Cortex of kidney (tissue), 1 donor: Measurements from ENCODE around the gene PCF11.

Experiments used
- DNase-seq: peaks from one replicate; lab custom pipeline; 2025; lab: John Stamatoyannopoulos, UW

PCF11 gene

DNA sequence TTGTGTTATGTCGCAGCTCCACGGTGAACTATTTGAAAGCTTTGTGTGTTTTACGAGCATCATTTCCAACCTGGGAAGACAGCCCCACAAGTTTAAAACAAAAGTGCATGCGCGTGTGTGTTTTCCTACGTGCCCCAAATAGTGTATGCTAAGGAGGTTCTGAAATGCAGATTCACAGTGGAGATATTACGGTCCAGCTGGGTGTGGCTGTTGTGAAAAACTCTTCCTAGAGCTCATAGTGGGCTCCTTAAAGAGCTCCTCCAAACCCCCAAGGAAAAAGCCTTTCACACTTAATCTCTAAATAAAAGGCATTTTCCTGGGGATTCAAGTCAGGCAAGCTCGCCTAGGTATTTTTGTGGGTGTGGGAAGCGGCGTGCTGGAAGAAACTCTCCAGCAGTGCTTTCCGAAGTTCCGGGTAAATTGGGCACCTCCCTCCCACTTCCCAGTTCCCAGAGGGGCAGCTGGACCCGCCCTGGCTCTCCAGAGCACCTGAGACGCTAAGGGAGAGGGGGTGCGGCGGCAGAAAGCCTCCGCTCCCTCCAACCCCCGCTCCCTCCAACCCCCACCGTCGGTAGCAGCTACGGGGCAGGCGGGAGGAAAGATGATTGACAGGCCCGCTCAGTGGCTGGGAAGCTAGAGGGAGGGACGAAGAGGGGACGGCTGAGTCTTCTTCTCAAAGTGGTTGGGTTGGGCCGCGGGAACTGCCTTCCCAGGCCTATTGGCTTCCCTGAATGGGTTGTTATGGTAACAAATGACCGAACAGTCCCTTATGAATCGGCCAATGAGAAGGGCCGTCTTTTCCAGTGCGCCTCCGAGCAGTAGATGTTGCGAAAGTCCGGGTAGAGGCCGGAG, 561 bp upstream of the PCF11 start:
- peak; percentile 54 for DNase-seq

DNA sequence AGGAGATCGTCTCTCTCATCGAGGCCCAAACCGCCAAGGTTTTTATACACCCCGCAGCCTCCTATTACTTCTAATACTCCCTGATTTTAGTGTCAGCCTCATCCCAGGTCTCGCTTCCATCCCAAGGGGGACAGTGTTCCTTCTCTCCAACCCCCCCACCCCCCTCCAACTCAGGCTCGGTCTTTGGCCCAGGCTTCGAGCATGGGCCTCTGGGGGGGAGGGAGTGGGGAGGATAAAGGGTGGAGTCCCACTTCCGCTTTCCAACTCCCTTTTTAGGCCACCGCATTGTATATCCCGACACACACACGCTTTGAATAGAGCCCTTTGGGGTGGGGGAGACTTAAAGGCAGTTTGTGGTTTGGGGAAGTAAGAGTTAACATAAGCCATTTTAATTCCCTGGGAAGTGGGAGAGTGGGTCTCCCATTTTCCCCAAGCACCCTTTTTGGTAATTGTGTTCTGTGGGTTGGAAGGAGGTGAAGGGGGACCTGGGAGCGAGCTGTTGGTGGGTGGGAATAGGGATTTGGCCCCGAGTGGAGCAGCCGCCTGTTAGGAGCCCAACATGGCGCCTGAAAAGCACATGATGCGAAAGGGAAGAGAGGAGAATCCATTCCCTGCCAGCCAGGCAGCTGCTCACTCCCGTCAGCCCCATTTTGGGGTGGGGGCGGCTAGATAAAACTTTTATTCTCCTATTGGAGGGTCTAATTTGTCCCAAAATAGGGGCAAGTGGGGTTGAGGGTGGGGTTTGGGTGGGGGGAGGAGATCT, 844 bp downstream of the PCF11 start:
- DNase-seq: no peak

DNA sequence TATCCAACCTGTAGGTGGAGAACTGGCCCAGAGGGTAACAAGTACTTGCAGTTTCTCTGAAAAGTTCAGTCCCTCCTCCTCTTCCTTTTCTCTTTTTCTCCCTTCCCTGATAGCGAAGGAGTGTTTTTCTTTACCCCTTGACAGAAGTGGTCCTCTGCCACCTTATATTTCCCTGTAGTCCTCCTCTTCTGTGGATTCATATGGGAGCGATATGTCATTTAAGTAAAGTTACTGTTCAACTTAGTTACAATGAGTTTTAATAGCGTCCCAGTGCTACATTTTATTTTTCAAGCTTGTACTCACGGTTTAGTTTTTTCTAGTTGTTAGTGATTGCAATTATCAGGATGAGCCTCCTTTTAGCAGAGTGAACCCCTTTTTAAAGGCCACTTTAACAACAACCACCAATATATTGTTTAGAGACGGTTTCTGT, 1.4 kb downstream of the PCF11 start:
- no peak for DNase-seq

DNA sequence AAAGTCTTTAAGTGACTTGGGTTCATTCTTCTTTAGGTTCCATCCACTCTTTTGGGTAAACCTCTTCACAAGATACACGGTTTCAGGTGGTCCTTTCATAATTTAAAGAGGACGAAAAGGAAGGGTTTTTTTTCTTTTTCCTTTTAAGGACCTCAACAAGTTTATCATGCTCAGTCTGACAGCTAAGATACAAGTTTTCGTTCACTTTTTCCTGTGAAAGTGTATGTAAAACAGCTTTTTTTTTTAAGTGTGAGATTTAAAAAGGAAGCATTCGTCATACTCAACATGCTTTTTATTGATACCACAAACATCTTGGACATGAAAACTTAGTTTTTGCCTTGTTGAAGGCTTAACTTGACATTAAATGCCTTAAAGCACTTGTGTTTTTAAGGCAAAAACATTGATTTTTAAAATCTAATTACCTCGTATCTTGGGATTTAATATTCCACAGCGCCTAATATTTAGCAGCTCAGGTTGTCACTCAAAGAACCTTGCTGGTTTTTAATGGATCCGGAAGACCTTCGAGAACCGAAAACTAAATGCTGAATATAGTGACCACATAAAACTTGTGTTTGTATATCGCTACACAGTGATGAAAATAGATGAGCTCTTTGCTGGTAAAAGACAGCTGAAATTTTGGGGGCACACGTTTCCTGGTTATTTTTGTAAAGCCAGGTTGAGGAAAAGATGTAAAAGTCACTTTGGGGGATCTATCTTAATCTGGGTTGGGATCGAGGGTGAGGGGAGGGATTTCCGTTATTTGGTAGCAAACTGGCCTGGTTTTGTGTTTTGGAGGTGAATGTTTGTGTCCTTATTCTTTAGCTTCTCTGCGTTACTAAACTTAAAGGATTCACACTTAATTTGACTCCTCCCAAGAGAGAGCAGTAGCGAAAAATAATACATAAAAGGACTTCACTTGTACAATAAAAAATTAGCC, 2.3 kb downstream of the PCF11 start:
- no peak for DNase-seq

DNA sequence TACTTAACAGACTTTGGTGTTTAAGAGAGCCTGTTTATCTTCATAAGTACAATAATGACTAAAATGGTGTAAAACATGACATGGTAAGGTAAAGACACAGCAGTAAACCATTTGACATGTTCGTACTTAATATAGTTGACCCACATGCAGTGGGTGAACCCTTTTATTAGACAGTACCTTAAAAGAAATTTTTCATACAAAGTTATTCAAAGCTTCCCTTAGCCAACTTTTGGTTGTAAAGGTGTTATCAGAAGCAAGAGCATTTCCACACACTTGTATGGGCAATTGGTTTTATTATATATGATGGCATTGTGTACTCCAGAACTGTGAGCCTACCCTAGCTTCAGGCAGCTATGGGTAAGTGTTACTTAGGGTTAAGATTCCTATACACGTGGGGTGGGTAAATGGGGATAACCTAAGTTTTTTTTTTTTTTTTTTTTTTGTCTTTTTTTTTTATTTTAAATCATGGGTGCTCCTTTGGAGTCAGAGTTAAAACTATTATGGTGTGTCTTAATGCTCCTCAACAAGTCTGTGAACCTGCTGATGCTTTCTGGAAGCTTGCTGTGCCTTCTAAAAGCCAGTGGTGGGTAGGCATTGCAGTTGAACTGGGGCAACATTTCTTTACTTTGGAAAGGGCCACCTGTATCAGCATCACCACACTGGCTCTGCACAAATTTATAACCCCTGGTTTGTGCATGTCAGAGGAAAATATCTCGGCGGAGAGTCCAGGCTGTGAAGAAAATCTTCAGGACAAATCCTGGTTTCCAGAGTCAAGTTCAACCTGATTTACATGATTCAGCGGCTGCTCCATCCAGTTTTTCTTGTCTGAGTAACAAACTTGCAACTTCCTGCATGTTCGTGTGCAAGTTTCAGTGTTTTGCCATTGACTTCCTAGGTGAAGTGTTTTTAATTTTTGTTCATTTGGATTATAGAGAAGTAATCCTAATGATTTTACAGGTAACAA, 3.3 kb downstream of the PCF11 start:
- no peak for DNase-seq

DNA sequence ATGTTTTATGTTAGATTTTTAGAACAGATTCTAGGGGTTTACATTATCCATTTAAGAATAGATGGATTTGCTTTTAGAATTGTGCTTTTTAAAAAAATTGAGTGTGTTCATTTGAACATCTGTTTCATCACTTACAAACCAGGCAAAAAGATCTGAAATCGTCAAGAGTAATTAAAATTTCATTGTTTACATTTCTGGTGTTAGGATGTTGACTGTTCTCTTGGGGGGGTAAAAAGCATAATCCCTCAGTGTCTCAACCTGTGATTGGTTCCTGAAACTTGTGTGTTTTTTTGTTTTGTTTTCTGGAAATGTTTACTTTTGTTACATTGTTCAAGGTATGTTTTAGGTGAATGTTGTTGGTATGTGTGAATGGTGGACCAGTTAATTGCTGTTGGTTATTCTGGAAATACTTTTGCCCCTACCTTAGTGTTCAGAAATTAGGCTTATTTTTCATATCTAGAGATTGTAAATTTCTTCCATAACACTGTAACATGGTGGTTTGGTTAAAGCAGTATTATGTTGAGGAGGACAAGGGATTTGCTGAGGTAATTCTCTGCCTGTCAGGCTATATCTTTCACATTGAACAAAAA, 4.8 kb downstream of the PCF11 start:
- DNase-seq: no peak

DNA sequence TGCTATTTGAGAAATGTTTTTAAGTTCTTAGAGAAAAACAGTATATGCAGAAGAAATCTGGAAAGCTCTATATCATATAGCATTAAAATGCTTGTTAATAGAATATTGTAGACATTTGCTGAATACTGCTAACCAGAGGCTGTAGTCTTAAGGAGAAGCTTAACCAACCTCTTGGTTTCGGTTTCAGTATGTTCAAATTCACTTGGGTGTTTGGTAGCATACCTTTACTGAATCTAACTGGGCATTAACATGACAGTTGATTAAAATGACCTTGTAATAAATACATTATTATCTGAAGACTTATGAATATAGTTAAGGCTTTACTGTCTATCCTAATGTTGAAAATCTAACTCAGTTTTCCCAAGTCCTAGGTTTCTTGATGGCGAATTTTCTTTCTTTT, 5.4 kb downstream of the PCF11 start:
- no peak for DNase-seq

DNA sequence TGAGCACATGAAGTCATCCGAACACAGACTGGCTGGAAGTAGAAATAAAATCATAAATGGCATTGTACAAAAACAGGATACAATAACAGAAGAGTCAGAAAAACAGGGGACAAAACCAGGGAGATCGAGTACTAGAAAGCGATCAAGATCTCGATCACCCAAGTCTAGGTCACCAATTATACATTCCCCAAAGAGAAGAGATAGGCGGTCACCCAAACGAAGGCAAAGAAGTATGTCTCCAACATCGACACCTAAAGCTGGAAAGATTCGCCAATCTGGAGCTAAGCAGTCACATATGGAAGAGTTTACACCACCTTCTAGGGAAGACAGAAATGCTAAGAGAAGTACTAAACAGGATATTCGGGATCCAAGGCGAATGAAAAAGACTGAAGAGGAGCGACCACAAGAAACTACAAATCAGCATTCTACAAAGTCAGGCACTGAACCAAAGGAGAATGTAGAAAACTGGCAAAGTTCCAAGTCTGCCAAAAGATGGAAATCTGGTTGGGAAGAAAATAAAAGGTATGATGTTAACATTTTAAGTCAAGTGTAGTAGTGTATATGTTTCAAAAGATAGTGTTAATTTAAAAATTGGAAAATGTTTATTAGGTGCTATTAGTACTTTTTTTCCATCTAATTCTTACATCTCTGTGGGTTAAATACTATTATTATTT, 9.4 kb downstream of the PCF11 start:
- DNase-seq: no peak

DNA sequence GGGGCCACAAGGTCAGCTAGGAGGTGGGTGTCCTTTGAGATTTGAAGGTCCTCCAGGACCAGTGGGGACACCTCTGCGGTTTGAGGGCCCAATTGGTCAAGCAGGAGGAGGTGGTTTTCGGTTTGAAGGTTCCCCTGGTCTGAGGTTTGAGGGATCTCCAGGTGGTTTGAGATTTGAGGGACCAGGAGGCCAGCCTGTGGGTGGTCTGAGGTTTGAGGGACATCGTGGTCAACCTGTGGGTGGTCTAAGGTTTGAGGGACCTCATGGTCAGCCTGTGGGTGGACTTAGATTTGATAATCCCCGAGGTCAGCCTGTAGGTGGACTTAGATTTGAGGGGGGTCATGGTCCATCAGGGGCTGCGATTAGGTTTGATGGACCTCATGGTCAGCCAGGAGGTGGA, 11.8 kb downstream of the PCF11 start:
- DNase-seq: no peak

DNA sequence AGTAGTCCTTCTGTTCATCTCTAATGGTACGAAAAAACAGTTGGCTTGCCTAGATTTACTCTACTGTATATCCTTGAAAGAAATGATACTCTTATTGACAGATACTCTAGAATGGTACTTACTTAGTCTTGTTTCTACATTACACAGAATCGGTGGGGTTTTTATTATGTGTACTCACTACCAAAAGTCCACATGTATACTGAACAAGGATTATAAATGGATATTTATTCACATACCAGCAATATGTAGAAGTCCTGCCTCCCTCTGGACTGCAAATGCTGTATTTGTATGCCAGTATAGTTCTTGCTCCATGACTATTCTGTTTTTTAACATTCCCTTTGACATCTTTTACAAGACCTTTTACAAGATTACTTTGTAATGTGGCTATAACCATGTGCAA, 13.9 kb downstream of the PCF11 start:
- DNase-seq: no peak

DNA sequence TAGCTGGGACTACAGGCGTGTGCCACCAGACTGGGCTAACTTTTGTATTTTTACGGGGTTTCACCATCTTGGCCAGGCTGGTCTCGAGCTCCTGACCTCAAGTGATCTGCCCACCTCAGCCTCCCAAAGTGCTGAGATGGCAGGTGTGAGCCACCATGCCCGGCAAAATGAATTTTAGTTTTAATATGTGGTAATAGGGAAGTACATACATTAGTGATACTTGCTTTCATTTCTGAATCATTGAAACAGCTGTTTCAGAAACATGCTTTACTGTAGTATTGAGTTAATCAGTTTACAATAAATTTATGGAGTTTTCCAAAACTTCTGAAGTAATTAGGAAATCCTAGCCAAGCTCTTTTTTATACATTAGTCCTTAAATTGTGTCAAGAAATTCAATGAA, 15.6 kb downstream of the PCF11 start:
- DNase-seq: no peak

DNA sequence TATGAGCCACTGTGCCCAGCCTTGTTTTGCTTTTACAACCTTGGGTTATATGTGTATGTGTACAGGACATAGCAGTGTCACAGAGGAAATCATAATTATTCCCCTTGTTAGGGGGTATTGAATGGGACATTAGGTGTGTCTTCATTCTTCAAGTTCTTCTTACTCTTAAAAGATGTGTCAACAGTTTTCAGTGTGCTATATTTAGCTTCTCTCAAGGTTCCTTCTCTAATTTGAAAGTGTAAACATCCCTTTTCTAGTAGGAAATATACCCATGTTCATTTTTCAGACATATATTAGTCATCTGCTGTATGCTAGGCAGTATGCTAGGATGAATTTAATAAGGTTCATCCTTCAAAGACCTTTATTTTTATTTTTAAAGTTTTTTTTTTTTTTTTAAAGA, 17.1 kb downstream of the PCF11 start:
- DNase-seq: no peak

DNA sequence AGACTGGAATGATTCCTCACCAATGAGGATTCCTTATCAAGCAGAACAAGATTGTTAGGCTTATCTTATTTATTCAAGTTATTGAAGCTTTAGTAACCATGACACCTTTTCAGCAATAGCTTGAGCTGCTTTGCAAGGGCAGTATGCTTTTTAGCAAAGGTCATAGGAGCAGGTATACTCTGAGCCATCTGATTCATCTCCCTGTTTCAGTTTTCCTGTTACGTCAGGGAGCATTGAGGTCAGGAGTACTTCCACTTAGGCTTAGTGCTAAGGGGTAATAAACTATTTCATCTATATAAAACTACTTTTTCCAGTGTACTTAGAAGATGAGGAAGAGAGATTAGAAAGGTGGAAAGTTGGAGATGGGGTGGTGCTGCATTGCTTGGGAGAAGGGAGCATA, 18.9 kb downstream of the PCF11 start:
- DNase-seq: no peak

DNA sequence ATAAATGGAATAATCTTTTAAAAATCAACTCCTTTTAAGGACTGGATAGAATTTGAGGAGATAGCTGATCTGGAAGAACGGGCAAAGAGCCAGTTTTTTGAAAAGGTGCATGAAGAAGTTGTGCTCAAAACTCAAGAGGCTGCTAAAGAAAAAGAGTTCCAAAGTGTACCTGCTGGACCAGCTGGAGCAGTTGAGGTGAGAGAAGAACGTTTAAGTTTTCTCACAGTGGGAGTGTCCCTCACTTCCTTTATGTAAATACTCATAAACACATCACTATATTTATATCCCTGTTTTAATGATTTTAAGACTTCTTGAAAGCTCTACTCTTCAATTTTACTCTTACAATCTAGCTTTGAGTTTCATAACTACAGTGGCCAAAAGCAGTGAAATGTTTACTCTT, 24.9 kb downstream of the PCF11 start:
- no peak for DNase-seq

DNA sequence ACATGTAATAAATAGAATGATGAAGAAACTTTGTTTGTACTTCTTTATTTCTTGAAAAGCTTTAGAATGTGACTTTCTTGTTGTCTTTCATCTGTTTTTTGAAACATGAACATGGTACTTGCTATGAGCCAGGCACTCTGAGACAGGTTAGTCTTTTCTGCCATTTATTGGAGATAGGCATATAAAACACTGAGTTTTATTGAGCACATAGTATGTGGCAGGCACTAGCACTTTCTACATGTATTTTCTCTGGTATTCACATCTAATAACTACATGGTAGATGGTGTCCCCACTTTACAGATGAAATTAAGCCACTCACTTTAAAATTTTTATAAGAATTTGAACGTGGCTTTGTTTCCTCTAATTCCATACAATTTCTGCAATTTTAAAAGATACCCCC, 28.8 kb downstream of the PCF11 start:
- DNase-seq: no peak

DNA sequence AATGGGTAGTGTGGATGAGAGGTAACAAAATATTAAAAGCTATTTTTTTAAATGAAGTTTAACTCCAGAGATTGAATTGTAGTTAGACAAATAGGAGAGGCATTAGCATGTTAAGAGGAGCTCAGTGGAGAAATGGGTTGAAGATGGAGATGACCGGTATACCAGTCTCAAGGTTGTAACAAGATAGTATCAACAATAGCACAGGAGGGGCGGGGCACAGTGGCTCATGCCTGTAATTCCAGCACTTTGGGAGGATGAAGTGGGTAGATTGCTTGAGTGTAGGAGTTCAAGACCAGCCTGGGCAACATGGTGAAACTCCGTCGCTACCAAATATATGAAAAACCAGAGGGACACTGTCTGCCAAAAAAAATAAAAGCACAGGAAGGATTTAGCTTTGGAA, 30.5 kb downstream of the PCF11 start:
- no peak for DNase-seq

DNA sequence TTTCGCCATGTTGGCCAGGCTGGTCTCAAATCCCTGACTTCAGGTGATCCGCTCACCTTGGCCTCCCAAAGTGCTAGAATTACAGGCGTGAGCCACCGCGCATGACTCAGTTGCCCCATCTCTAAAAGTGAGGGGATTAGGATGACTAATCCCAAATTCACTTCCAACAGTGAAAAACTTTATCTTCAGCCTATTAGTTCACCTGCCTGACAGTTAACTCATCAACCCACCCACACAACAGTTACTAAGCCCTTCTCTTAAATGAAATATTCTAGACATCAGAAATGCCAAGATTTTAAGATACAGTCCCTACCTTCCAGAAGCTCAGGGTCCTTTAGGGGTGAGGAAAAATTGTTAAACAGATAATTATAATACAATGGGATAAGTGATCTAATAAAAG, 34.6 kb downstream of the PCF11 start:
- DNase-seq: no peak

DNA sequence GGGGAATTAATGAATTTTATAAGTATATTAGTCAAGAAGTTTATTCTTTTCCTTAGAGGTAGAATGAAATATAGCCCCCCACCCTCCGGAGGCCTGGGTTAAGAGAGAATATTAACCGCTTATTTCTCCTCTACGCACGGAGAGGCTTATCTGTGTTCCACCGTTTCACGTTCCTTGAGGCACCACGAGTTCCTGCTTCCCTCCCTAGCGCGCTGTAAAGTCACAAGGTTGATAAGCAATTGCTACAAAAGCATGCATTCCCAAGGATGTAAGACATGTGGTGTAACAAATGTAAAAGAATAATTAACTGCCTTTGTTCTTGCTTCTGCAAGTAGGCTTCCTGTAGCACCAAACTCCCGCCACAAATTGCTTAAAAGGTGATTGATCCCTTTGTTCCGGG, 35.1 kb downstream of the PCF11 start:
- DNase-seq: no peak

DNA sequence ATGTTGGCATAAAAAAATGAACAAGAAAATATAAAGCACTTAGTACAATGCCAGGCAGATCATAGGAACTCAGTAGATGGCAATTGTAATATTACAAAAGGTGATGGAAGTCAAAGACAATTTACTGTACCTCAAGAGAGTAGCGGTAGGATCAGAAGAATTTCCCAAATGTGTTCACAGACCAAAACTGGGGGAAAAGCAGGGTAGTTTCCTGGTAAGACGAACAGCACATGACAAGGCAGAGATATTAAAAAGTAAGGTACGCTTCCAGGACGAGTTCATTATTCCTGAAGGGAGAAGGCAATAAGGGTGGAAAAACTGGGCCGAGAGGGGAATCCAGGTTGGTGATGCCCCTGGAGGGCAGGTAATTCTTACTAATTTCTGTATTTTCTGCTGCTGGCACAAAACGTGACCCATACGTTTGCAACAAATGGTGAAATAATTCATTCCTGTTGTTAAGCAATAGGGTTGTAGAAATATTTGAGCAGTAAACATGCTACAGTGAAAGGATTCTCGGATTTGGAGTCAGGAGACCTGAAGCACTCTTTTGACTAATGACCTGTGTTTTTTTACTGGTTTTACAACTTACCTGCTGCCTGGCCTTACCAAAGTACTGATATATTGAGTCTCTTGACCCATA, 35.8 kb downstream of the PCF11 start:
- no peak for DNase-seq
